Mucosa of rectum (tissue), 2 donors: ENCODE results near the gene PPP1R18.

Source experiments
- H3K27ac ChIP-seq, 2 donors: one replicate each; pipeline ENCODE4 v1.7.0; 2013; ENCODE audit warnings: inconsistent platforms in 2 of 2, low read depth in 2 of 2, low read length in 2 of 2
- H3K27me3 ChIP-seq, 2 donors: one replicate each; pipeline ENCODE4 v1.7.0; 2013; ENCODE audit warnings: low read length in 2 of 2; ENCODE audit not compliant: control insufficient read depth in 2 of 2, insufficient read depth in 2 of 2
- H3K36me3 ChIP-seq, 2 donors: one replicate each; pipeline ENCODE4 v1.7.0; 2013; ENCODE audit warnings: low read length in 2 of 2; ENCODE audit not compliant: control insufficient read depth in 2 of 2, insufficient read depth in 2 of 2
- H3K4me1 ChIP-seq, 2 donors: one replicate each; pipeline ENCODE4 v1.7.0; 2013; ENCODE audit warnings: low read length in 2 of 2, mild to moderate bottlenecking in 1 of 2; ENCODE audit not compliant: control insufficient read depth in 2 of 2, insufficient read depth in 2 of 2
- H3K4me3 ChIP-seq, 2 donors: one replicate each; pipeline ENCODE4 v1.7.0; 2013; ENCODE audit warnings: low read length in 2 of 2
- H3K9ac ChIP-seq, 2 donors: one replicate each; pipeline ENCODE4 v1.7.0; 2013; ENCODE audit warnings: low read length in 2 of 2, low read depth in 1 of 2, mild to moderate bottlenecking in 1 of 2
- H3K9me3 ChIP-seq, 2 donors: one replicate each; pipeline ENCODE4 v1.7.0; 2013; ENCODE audit warnings: low read length in 2 of 2; ENCODE audit not compliant: control insufficient read depth in 2 of 2
- donor health status: healthy.
- donor health status: Normal muscosa, but diverticular disease.

The PPP1R18 gene

DNA sequence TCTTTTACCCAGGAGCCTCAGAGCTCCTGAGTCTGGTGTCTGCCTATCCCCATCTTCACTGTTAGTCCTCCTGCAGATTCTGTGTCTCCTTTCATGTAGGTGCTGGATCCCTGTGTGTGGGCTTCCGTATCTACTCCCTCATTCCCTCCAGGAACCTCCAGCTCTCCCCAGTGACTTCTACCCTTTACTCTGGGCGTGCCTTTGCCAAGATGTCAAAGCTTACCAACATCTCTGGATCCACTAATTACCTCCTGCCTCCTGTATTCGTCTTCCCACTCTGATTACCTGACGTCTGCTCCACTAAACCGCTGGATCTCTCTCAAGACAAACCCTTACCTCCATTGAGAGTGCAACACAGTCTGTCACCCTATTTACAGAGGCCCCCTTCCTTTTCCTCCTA lies 41.7 kb downstream of the PPP1R18 start:
- H3K9ac ChIP-seq = no peak overlapping the region
- peaks cover 22 to 36% of the 10 kb centered on the region in 2 donors for H3K36me3 ChIP-seq
- peaks cover 18 to 24% of the 10 kb centered on the region in 2 donors for H3K4me1 ChIP-seq

DNA sequence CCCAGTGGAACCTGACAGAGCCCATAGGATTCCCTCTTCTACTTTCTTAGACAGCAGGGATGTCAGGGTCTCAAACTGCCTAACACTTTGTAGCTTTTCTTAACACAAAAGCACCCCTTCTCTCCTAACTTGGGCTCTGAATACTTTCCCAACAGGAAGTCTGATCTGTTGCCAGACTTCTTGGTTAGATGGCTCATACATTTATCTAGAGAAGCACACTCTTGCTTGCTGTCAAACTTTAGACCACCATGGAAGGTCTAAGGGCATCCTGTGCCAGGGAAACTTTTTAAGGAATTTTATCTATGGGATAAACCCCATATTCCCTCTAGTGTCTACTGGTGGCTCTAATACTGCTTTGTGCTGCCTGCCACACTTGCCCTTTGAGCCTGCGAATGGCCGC lies 42.8 kb downstream of the PPP1R18 start:
- Histone ChIP-seq H3K36me3 (peaks cover 22 to 32% of the 10 kb centered on the region in 2 donors), H3K9ac (no peak overlapping the region), H3K4me3 (no peak overlapping the region), H3K4me1 (peaks cover 13 to 18% of the 10 kb centered on the region in 2 donors), H3K27ac (no peak overlapping the region), H3K27me3 (no peaks in the 10 kb centered on the region), H3K9me3 (no peaks in the 10 kb centered on the region)

More for the DNA sequence above, 41.7 kb downstream of the PPP1R18 start:
- Histone ChIP-seq H3K27me3 (no peaks in the 10 kb centered on the region), H3K9me3 (no peaks in the 10 kb centered on the region), H3K4me3 (no peak overlapping the region), H3K27ac (no peak overlapping the region)

DNA sequence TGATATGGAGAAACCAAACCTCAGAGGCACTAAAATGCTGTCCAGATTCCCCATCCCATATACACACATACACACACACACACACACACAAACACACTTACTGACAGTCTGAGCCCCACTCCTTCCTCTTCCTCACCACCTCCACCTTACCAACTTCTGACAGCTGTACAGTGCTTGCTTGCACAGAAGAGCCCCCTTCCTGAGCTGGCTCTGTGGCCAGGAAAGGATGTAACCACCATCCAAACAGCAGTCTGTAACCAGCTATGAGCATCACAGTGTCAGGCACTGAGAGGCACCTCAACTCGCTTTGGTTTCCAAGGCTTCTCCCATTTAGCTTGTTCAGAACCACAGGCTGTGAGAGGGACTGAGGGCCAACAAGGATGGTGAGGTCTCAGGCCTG lies 45.4 kb downstream of the PPP1R18 start:
- H3K36me3 ChIP-seq = peaks cover 22 to 36% of the 10 kb centered on the region in 2 donors
- no peak overlapping the region for H3K4me3 ChIP-seq
- H3K9ac ChIP-seq = no peak overlapping the region
- peaks cover 2 to 11% of the 10 kb centered on the region in 2 donors for H3K4me1 ChIP-seq
- no peaks in the 10 kb centered on the region for H3K9me3 ChIP-seq
- H3K27me3 ChIP-seq = no peaks in the 10 kb centered on the region
- H3K27ac ChIP-seq = no peak overlapping the region

DNA sequence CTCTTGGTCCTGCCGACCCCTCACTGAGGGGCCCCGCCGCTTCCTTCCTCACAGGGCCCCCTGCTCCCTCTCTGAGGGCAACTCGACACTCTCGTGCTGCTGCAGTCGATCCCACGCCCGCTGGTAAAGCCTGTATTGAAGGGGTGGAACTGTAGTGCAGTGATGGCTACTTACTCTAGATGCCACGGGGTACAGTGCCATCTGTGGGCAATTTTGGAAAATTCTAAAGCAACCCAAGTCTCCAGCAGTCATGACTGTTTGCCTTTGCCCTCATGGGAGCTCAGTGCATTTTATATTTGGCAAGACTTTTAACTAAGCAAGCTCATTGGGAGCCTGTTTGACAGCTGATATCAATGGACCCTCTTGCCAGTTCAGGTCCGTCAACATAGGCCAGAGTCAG lies 46.0 kb downstream of the PPP1R18 start:
- H3K27ac ChIP-seq = no peak overlapping the region
- no peaks in the 10 kb centered on the region for H3K27me3 ChIP-seq
- H3K4me3 ChIP-seq = no peak overlapping the region
- H3K9me3 ChIP-seq = no peaks in the 10 kb centered on the region
- no peak overlapping the region for H3K9ac ChIP-seq
- peaks cover 0 to 6% of the 10 kb centered on the region in 2 donors for H3K4me1 ChIP-seq
- H3K36me3 ChIP-seq = peaks cover 25 to 34% of the 10 kb centered on the region in 2 donors

DNA sequence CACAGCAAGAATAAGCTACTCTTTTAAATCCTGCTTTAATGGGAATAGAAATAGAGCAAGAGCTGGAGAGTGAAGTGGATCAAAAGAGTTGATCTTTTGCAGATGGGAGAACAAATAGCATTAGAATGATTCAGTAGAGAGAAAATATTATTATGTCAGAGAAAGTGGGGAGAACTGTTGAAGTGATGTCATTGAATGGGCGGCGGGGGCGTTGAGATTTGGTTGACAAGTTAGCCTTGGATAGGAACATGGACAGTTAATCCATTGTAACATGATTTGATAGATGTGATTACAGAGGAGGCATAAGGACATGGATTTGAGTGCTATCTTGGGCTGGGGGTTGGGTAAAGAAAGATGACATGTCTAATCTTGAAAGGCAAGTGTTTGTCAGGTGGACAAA lies 50.6 kb downstream of the PPP1R18 start:
- H3K9me3 ChIP-seq = no peaks in the 10 kb centered on the region
- peaks cover 17 to 26% of the 10 kb centered on the region in 2 donors for H3K36me3 ChIP-seq
- H3K9ac ChIP-seq = no peak overlapping the region
- H3K27ac ChIP-seq = no peak overlapping the region
- H3K4me3 ChIP-seq = no peak overlapping the region
- no peaks in the 10 kb centered on the region for H3K4me1 ChIP-seq
- H3K27me3 ChIP-seq = no peaks in the 10 kb centered on the region

DNA sequence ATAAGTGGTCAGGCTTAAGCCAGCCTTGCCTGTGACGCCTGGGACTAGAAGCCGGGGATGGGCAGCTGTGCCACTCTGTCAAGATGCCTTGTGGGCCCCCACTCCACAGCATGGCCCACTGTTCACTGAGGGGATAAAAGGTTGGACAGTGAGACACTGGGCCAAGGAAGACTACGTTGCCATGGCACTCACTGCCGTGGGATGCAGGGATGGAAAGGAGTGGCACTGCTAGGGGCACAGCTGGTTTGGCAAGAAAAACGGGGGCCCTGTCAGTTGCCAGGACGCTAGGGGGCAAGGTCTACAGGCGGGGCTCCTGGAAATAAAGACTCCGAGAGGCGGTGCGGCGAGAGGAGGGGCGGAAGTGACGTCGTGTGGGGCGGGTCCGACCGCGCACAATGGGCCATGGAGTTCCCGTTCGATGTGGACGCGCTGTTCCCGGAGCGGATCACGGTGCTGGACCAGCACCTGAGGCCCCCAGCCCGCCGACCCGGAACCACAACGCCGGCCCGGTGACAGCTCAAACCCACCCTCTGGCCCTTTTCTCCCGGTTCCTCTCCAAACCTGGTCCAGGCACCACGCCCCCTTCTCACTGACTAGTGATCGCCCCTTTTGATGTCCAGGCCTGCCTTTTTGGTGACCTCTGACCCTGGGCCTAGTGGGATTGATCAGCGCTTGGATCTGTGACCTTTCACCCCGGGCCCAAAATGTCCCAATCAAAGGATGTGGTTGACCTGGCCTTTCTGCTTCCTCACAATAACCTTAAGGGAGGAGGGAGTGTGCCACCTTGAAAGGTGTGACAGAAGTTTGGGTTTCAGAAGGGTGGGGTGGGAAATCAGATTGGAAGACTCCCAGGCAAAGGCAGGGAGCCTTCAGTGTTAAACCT lies 59.7 kb downstream of the PPP1R18 start, which contains the start of gene ATAT1:
TSS of gene ATAT1 (plus strand) at position 391 of the 883 bp plus-strand sequence.
- Histone ChIP-seq H3K27me3 (no peaks in the 10 kb centered on the region), H3K9ac (peak within 1 kb of the TSS; percentile 90 to 98), H3K27ac (peak within 1 kb of the TSS; percentile 93 to 97), H3K4me3 (peak within 1 kb of the TSS; percentile 90 to 95), H3K4me1 (peaks cover 13 to 16% of the 10 kb centered on the region in 2 donors), H3K9me3 (no peaks in the 10 kb centered on the region), H3K36me3 (peaks cover 37 to 45% of the 10 kb centered on the region in 2 donors)
